ENCODE results near the gene BOC. TPM values are rescaled to one million over a fixed set of nuclear protein-coding genes. Genes with fewer than 3 reads are reported as not detected.

BOC gene
- total RNA-seq, 1 donor, result 22.8 TPM

- Histone ChIP-seq H4K20me1 (ENCODE audit: insufficient read depth, low read length) (no peaks in the 10 kb centered on the region), H3K79me2 (ENCODE audit: insufficient read depth, low read length) (no peaks in the 10 kb centered on the region), H3K27me3 (ENCODE audit: insufficient read depth, low read length) (no peaks in the 10 kb centered on the region), H2AFZ (ENCODE audit: low read length) (no peak overlapping the region), H3K4me1 (ENCODE audit: insufficient read depth, low read length) (no peaks in the 10 kb centered on the region), H3K4me2 (ENCODE audit: insufficient read depth, low read length) (no peak overlapping the region), H3K27ac (ENCODE audit: low read depth, low read length) (no peak overlapping the region), H3K4me3 (ENCODE audit: insufficient read depth, low read length) (no peak overlapping the region), H3K9me3 (ENCODE audit: low read depth, low read length) (no peaks in the 10 kb centered on the region), H3K36me3 (ENCODE audit: insufficient read depth, low read length) (no peaks in the 10 kb centered on the region)
- no peak for TF ChIP-seq CTCF (IDR thresholded peaks at IDR 0.05; ENCODE audit: extremely low read depth, low read depth, low read length)
- no peak for DNase-seq (ENCODE audit: insufficient read length, low spot score, missing footprints)
Measured at GRCh38 chr3:113312416-113312815, 101.1 kb downstream of the BOC start.

GRCh38 chr3:113314923-113315322, 103.6 kb downstream of the BOC start:
- Histone ChIP-seq H3K36me3 (ENCODE audit: insufficient read depth, low read length) (no peaks in the 10 kb centered on the region), H3K27me3 (ENCODE audit: insufficient read depth, low read length) (no peaks in the 10 kb centered on the region)
- TF ChIP-seq CTCF (IDR thresholded peaks at IDR 0.05; ENCODE audit: extremely low read depth, low read depth, low read length), result no peak

GRCh38 chr3:113329757-113330156, 118.4 kb downstream of the BOC start:
- TF ChIP-seq CTCF (IDR thresholded peaks at IDR 0.05; ENCODE audit: extremely low read depth, low read depth, low read length), result no peak
- Histone ChIP-seq H3K9me3 (ENCODE audit: low read depth, low read length) (no peaks in the 10 kb centered on the region), H3K4me3 (ENCODE audit: insufficient read depth, low read length) (no peak overlapping the region), H3K4me1 (ENCODE audit: insufficient read depth, low read length) (no peaks in the 10 kb centered on the region), H3K79me2 (ENCODE audit: insufficient read depth, low read length) (no peaks in the 10 kb centered on the region), H3K4me2 (ENCODE audit: insufficient read depth, low read length) (no peak overlapping the region), H3K27me3 (ENCODE audit: insufficient read depth, low read length) (no peaks in the 10 kb centered on the region), H3K27ac (ENCODE audit: low read depth, low read length) (no peak overlapping the region), H4K20me1 (ENCODE audit: insufficient read depth, low read length) (no peaks in the 10 kb centered on the region), H3K36me3 (ENCODE audit: insufficient read depth, low read length) (no peaks in the 10 kb centered on the region), H2AFZ (ENCODE audit: low read length) (no peak overlapping the region)
- DNase-seq (ENCODE audit: insufficient read length, low spot score, missing footprints), result no peak

More at GRCh38 chr3:113314923-113315322, 103.6 kb downstream of the BOC start:
- no peak overlapping the region for H3K27ac ChIP-seq (ENCODE audit: low read depth, low read length)
- DNase-seq (ENCODE audit: insufficient read length, low spot score, missing footprints), result no peak
- no peaks in the 10 kb centered on the region for H3K4me1 ChIP-seq (ENCODE audit: insufficient read depth, low read length)
- no peak overlapping the region for H3K4me3 ChIP-seq (ENCODE audit: insufficient read depth, low read length)
- no peak overlapping the region for H3K4me2 ChIP-seq (ENCODE audit: insufficient read depth, low read length)
- H3K79me2 ChIP-seq (ENCODE audit: insufficient read depth, low read length), result no peaks in the 10 kb centered on the region
- H2AFZ ChIP-seq (ENCODE audit: low read length), result no peak overlapping the region
- H4K20me1 ChIP-seq (ENCODE audit: insufficient read depth, low read length), result no peaks in the 10 kb centered on the region
- H3K9me3 ChIP-seq (ENCODE audit: low read depth, low read length), result no peaks in the 10 kb centered on the region

- Histone ChIP-seq H4K20me1 (ENCODE audit: insufficient read depth, low read length) (no peaks in the 10 kb centered on the region), H3K9me3 (ENCODE audit: low read depth, low read length) (no peaks in the 10 kb centered on the region), H2AFZ (ENCODE audit: low read length) (no peak overlapping the region), H3K79me2 (ENCODE audit: insufficient read depth, low read length) (no peaks in the 10 kb centered on the region), H3K27me3 (ENCODE audit: insufficient read depth, low read length) (no peaks in the 10 kb centered on the region), H3K4me3 (ENCODE audit: insufficient read depth, low read length) (no peak overlapping the region), H3K27ac (ENCODE audit: low read depth, low read length) (no peak overlapping the region), H3K4me1 (ENCODE audit: insufficient read depth, low read length) (no peaks in the 10 kb centered on the region), H3K36me3 (ENCODE audit: insufficient read depth, low read length) (no peaks in the 10 kb centered on the region), H3K4me2 (ENCODE audit: insufficient read depth, low read length) (no peak overlapping the region)
- TF ChIP-seq CTCF (IDR thresholded peaks at IDR 0.05; ENCODE audit: extremely low read depth, low read depth, low read length), result no peak
- no peak for DNase-seq (ENCODE audit: insufficient read length, low spot score, missing footprints)
Measured at GRCh38 chr3:113330742-113331141, 119.4 kb downstream of the BOC start.

Data from osteoblast (primary cell).